Hepatocyte (in vitro differentiated cells): ENCODE measurements around the gene MICAL3. TPM values are rescaled to one million over a fixed set of nuclear protein-coding genes. Genes with fewer than 3 reads are reported as not detected.

Experiments used
- DNase-seq: peaks from one replicate; pipeline ENCODE4 v3.0.0-alpha.2; 2016; ENCODE audit warnings: low spot score
- H2AFZ ChIP-seq: fragments of 200-600 bp; sonication (generic); 2 replicates; pipeline ENCODE4 v1.6.0; 2016; ENCODE audit warnings: antibody characterized with exemption, mild to moderate bottlenecking
- H3K27ac ChIP-seq: fragments of 200-600 bp; sonication (generic); 2 replicates; pipeline ENCODE4 v1.5.1; 2016; ENCODE audit warnings: mild to moderate bottlenecking
- H3K27me3 ChIP-seq: fragments of 200-600 bp; sonication (generic); 2 replicates; pipeline ENCODE4 v1.6.1; 2016
- H3K36me3 ChIP-seq: fragments of 200-600 bp; sonication (generic); replicated peaks from 2 replicates; pipeline ENCODE4 v1.5.1; 2016; ENCODE audit warnings: low read depth; ENCODE audit not compliant: insufficient read depth
- H3K4me1 ChIP-seq: fragments of 200-600 bp; sonication (generic); 2 replicates; pipeline ENCODE4 v1.5.1; 2016; ENCODE audit warnings: mild to moderate bottlenecking, moderate library complexity; ENCODE audit not compliant: insufficient read depth
- H3K4me2 ChIP-seq: fragments of 200-600 bp; sonication (generic); 2 replicates; pipeline ENCODE4 v1.6.0; 2016
- H3K4me3 ChIP-seq: fragments of 200-600 bp; sonication (generic); 2 replicates; pipeline ENCODE4 v1.5.1; 2016; ENCODE audit warnings: mild to moderate bottlenecking
- H3K79me2 ChIP-seq: fragments of 200-600 bp; sonication (generic); 2 replicates; pipeline ENCODE4 v1.6.0; 2017; ENCODE audit warnings: mild to moderate bottlenecking
- H3K9me2 ChIP-seq: fragments of 200-600 bp; sonication (generic); replicated peaks from 2 replicates; pipeline ENCODE4 v1.6.0; 2017; ENCODE audit warnings: mild to moderate bottlenecking; ENCODE audit not compliant: insufficient read depth
- H3K9me3 ChIP-seq: fragments of 200-600 bp; sonication (generic); 2 replicates; pipeline ENCODE4 v1.5.1; 2016; ENCODE audit warnings: low read depth, mild to moderate bottlenecking
- H4K20me1 ChIP-seq: fragments of 200-600 bp; sonication (generic); 2 replicates; pipeline ENCODE4 v1.6.0; 2016; ENCODE audit warnings: mild to moderate bottlenecking; ENCODE audit not compliant: insufficient read depth, poor library complexity, severe bottlenecking
- EZH2 ChIP-seq: fragments of 200-600 bp; sonication (generic); IDR thresholded peaks from 2 replicates; pipeline ENCODE4 v1.6.1; 2016; ENCODE audit warnings: antibody characterized with exemption, mild to moderate bottlenecking, borderline replicate concordance
- EZH2phosphoT487 ChIP-seq: fragments of 200-600 bp; sonication (generic); IDR thresholded peaks from one replicate; pipeline ENCODE4 v1.6.1; 2018; ENCODE audit warnings: antibody characterized with exemption, mild to moderate bottlenecking, low read depth, moderate library complexity; ENCODE audit not compliant: unreplicated experiment, severe bottlenecking
- WGBS: methylation state at CpG from one replicate; pipeline ENCODE4 v1.1.6; 2016; ENCODE audit warnings: low lambda C conversion rate; ENCODE audit errors: missing lambda C conversion rate; 5-methylcytosine and 5-hydroxymethylcytosine counted together
- polyA plus RNA-seq: library from polyadenylated mRNA; unstranded; fragments of >200 nt; fragmentation: Nextera tagmentation; extraction: Ambion mirVana; gene quantifications from 2 replicates; pipeline ENCODE4 v1.2.1, GENCODE V29; 2016
- total RNA-seq: library from RNA; depleted of rRNA; stranded (reverse); fragments of >200 nt; gene quantifications from 2 replicates; pipeline ENCODE4 v1.2.3, GENCODE V29; 2014
- TF ChIP-seq, protein P1 (sequence below): fragments of 200-600 bp; sonication (generic); IDR thresholded peaks from 2 replicates; pipeline ENCODE4 v1.5.1; 2016; ENCODE audit warnings: antibody characterized with exemption, mild to moderate bottlenecking; ENCODE audit not compliant: poor library complexity

Gene MICAL3
- total and polyA plus RNA-seq, 2 experiments from 2014 or later, result 4.6 to 22.7 TPM

GRCh38 chr22:17884893-17885292, 139.5 kb downstream of the MICAL3 start:
- TF ChIP-seq EZH2, result no peak
- TF ChIP-seq EZH2phosphoT487, result no peak
- TF ChIP-seq, protein P1, sequence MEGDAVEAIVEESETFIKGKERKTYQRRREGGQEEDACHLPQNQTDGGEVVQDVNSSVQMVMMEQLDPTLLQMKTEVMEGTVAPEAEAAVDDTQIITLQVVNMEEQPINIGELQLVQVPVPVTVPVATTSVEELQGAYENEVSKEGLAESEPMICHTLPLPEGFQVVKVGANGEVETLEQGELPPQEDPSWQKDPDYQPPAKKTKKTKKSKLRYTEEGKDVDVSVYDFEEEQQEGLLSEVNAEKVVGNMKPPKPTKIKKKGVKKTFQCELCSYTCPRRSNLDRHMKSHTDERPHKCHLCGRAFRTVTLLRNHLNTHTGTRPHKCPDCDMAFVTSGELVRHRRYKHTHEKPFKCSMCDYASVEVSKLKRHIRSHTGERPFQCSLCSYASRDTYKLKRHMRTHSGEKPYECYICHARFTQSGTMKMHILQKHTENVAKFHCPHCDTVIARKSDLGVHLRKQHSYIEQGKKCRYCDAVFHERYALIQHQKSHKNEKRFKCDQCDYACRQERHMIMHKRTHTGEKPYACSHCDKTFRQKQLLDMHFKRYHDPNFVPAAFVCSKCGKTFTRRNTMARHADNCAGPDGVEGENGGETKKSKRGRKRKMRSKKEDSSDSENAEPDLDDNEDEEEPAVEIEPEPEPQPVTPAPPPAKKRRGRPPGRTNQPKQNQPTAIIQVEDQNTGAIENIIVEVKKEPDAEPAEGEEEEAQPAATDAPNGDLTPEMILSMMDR, result no peak
- 93% methylated on average over 8 of the region's 8 CpGs for WGBS
- H3K36me3 ChIP-seq, result no peaks in the 10 kb centered on the region
- no peak overlapping the region for H3K4me3 ChIP-seq
- no peak overlapping the region for H2AFZ ChIP-seq
- H3K9me3 ChIP-seq, result no peaks in the 10 kb centered on the region
- no peak overlapping the region for H3K27ac ChIP-seq
- H3K27me3 ChIP-seq, result no peaks in the 10 kb centered on the region
- no peaks in the 10 kb centered on the region for H3K4me1 ChIP-seq
- H3K4me2 ChIP-seq, result no peak overlapping the region
- no peaks in the 10 kb centered on the region for H4K20me1 ChIP-seq
- DNase-seq, result no peak
- H3K79me2 ChIP-seq, result no peaks in the 10 kb centered on the region
- H3K9me2 ChIP-seq, result no peaks in the 10 kb centered on the region

DNA sequence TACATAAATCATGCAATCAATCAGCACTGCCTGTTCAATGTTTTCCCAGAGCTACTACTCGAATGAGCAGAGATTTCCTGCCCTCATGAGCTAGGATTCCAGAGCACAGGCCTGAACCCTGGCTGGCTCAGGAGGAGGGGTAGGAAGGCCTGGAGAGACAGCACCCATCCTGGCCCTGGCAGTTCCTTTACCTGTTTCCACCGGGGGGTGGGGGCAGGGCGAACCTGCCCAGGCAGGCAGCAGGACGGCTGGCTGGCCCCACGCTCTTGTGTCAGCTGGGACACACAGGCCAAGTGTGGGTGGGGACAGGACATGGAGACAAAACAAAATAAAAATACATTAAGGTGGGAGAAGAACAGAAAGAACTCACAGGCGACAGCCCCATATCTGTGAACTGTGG, 140.3 kb downstream of the MICAL3 start:
- Histone ChIP-seq H3K9me2 (no peaks in the 10 kb centered on the region), H3K4me3 (no peak overlapping the region), H3K4me1 (no peaks in the 10 kb centered on the region), H4K20me1 (no peaks in the 10 kb centered on the region), H3K36me3 (no peaks in the 10 kb centered on the region), H3K9me3 (no peaks in the 10 kb centered on the region), H2AFZ (no peak overlapping the region), H3K79me2 (no peaks in the 10 kb centered on the region), H3K4me2 (no peak overlapping the region), H3K27ac (no peak overlapping the region), H3K27me3 (no peaks in the 10 kb centered on the region)
- 81% methylated on average over 6 of the region's 6 CpGs for WGBS
- no peak for DNase-seq
- no peak for TF ChIP-seq EZH2
- TF ChIP-seq, protein P1, result no peak
- TF ChIP-seq EZH2phosphoT487, result no peak

DNA sequence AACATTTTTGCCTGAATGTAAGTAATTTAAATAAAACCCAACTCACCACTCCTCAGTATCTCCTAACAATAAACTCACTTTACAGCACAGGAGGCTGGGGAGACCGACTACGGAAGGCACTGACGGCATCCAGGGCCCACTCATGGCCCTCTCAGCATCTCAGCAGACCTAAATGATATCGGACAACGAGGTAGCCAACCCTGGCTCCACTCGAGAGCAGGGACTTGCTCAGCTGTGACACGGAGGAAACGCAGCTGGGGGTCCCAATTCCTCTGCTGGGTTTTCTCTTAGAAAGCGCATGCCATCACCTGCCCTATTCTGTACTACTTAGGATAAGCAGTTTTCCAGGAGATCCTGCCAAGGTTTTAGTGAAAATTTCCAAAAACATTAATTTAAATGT, 141.0 kb downstream of the MICAL3 start:
- no peak overlapping the region for H2AFZ ChIP-seq
- WGBS, result 96% methylated on average over 9 of the region's 9 CpGs
- H3K4me1 ChIP-seq, result no peaks in the 10 kb centered on the region
- no peaks in the 10 kb centered on the region for H3K79me2 ChIP-seq
- no peak overlapping the region for H3K4me2 ChIP-seq
- TF ChIP-seq EZH2 (no peak), EZH2phosphoT487 (no peak)
- TF ChIP-seq, protein P1, result no peak
- no peaks in the 10 kb centered on the region for H4K20me1 ChIP-seq
- DNase-seq, result no peak
- H3K36me3 ChIP-seq, result no peaks in the 10 kb centered on the region
- H3K4me3 ChIP-seq, result no peak overlapping the region
- H3K27ac ChIP-seq, result no peak overlapping the region
- H3K9me3 ChIP-seq, result no peaks in the 10 kb centered on the region
- no peaks in the 10 kb centered on the region for H3K9me2 ChIP-seq
- H3K27me3 ChIP-seq, result no peaks in the 10 kb centered on the region

DNA sequence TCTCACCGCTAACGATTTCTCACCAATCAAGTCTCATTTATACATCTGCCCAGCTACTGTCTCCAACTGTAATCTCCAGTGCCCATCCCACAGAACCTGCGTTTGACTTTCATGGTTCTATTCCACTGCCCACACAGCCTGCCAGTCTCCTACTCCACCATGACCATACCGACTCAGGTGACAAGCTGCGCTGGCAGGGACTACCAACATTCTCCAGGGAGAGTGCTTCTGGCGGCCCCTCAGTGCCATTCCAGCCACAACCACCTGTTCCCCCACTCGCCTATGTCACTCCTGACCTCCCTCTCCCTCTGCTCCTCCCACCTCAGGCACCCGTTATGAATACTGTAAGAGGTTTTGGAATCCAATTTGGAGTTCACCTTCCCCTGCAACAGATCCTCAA, 141.6 kb downstream of the MICAL3 start:
- H3K36me3 ChIP-seq, result no peaks in the 10 kb centered on the region
- TF ChIP-seq EZH2phosphoT487 (no peak), EZH2 (no peak)
- TF ChIP-seq, protein P1, result no peak
- WGBS, result 93% methylated on average over 8 of the region's 8 CpGs

More for the DNA sequence above, 141.6 kb downstream of the MICAL3 start:
- H3K79me2 ChIP-seq, result no peaks in the 10 kb centered on the region
- no peak overlapping the region for H2AFZ ChIP-seq
- no peaks in the 10 kb centered on the region for H4K20me1 ChIP-seq
- H3K9me3 ChIP-seq, result no peaks in the 10 kb centered on the region
- no peak overlapping the region for H3K4me2 ChIP-seq
- H3K4me3 ChIP-seq, result no peak overlapping the region
- no peak overlapping the region for H3K27ac ChIP-seq
- no peaks in the 10 kb centered on the region for H3K27me3 ChIP-seq
- no peak for DNase-seq
- H3K9me2 ChIP-seq, result no peaks in the 10 kb centered on the region
- no peaks in the 10 kb centered on the region for H3K4me1 ChIP-seq
